Lower leg skin (tissue), 3 donors: ENCODE data around the gene RACK1.

Source experiments
- CTCF ChIP-seq, 3 donors: fragments of 450-650 bp; IDR thresholded peaks; one replicate each; pipeline ENCODE4 v1.5.1; 2016; ENCODE audit warnings: antibody characterized with exemption in 3 of 3, mild to moderate bottlenecking in 3 of 3, moderate library complexity in 2 of 3
- POLR2A ChIP-seq, 2 donors: fragments of 450-650 bp; IDR thresholded peaks; one replicate each; pipeline ENCODE4 v1.6.1; 2016 to 2017; ENCODE audit warnings: antibody characterized with exemption in 2 of 2, mild to moderate bottlenecking in 1 of 2, moderate library complexity in 1 of 2

- TF ChIP-seq CTCF (IDR thresholded peaks at IDR 0.05) = no peak
- TF ChIP-seq POLR2A (IDR thresholded peaks at IDR 0.05) = no peak
These were observed 6.6 kb downstream of the RACK1 start for GRCh38 chr5:181236954-181237641.
